H7 (cell line): ENCODE measurements around the gene CA4. TPM values are rescaled to one million over a fixed set of nuclear protein-coding genes. Genes with fewer than 3 reads are reported as not detected.
"Not testable (repeated sequence)": the region's sequence is repeated elsewhere in the genome, so short reads cannot be mapped to it uniquely, and the experiment has no call there.

ENCODE experiments used
- DNase-seq: peaks from one replicate; pipeline ENCODE4 v3.0.0; 2012
- H3K27me3 ChIP-seq: 2 replicates; pipeline ENCODE4 v1.6.0; 2011; ENCODE audit warnings: mild to moderate bottlenecking, low read length; ENCODE audit not compliant: control insufficient read depth, insufficient read depth
- H3K36me3 ChIP-seq: replicated peaks from 2 replicates; pipeline ENCODE4 v1.5.1; 2011; ENCODE audit warnings: low read length; ENCODE audit not compliant: control insufficient read depth, insufficient read depth
- H3K4me3 ChIP-seq: 2 replicates; pipeline ENCODE4 v1.5.1; 2011; ENCODE audit warnings: low read depth, mild to moderate bottlenecking, control low read depth, low read length, moderate library complexity; ENCODE audit not compliant: insufficient read depth
- total RNA-seq: library from RNA; depleted of rRNA; stranded (reverse); fragments of >200 nt; shearing (Covaris generic); gene quantifications from 2 replicates; pipeline ENCODE4 v1.2.3, GENCODE V29; 2014

CA4 gene
- total RNA-seq, 1 experiment from 2014 or later, result 0.69 TPM

- no peaks in the 10 kb centered on the region for H3K27me3 ChIP-seq
- H3K36me3 ChIP-seq, result no peaks in the 10 kb centered on the region
- DNase-seq, result no peak
- no peak overlapping the region for H3K4me3 ChIP-seq
These were observed 20.4 kb downstream of the CA4 start for GRCh38 chr17:60169921-60170817.

GRCh38 chr17:60170835-60171752 lies 21.3 kb downstream of the CA4 start:
- no peak overlapping the region for H3K4me3 ChIP-seq
- no peaks in the 10 kb centered on the region for H3K27me3 ChIP-seq
- H3K36me3 ChIP-seq, result no peaks in the 10 kb centered on the region
- no peak for DNase-seq

GRCh38 chr17:60171753-60172079 lies 21.9 kb downstream of the CA4 start:
- no peak overlapping the region for H3K4me3 ChIP-seq
- no peaks in the 10 kb centered on the region for H3K27me3 ChIP-seq
- H3K36me3 ChIP-seq, result no peaks in the 10 kb centered on the region
- DNase-seq, result no peak

- peaks cover 2% of the 10 kb centered on the region for H3K36me3 ChIP-seq
- H3K27me3 ChIP-seq, result no peaks in the 10 kb centered on the region
- H3K4me3 ChIP-seq, result no peak overlapping the region
- DNase-seq, result no peak
These were observed 23.6 kb downstream of the CA4 start for GRCh38 chr17:60173304-60173819.

- Histone ChIP-seq H3K36me3 (peaks cover 4% of the 10 kb centered on the region), H3K4me3 (no peak overlapping the region), H3K27me3 (no peaks in the 10 kb centered on the region)
- no peak for DNase-seq
These were observed 24.3 kb downstream of the CA4 start for GRCh38 chr17:60174035-60174434.

- not testable (repeated sequence) for H3K27me3 ChIP-seq, DNase-seq, H3K36me3 ChIP-seq, H3K4me3 ChIP-seq
These were observed 25.0 kb downstream of the CA4 start for GRCh38 chr17:60174767-60175166.

GRCh38 chr17:60176763-60177162 lies 27.0 kb downstream of the CA4 start:
- not testable (repeated sequence) for DNase-seq, H3K27me3 ChIP-seq

GRCh38 chr17:60178180-60178579 lies 28.4 kb downstream of the CA4 start:
- H3K4me3 ChIP-seq, DNase-seq, H3K36me3 ChIP-seq, H3K27me3 ChIP-seq: not testable (repeated sequence)

More at GRCh38 chr17:60176763-60177162, 27.0 kb downstream of the CA4 start:
- not testable (repeated sequence) for H3K4me3 ChIP-seq, H3K36me3 ChIP-seq

- H3K4me3 ChIP-seq, DNase-seq, H3K27me3 ChIP-seq: not testable (repeated sequence)
- peaks cover 16% of the 10 kb centered on the region for H3K36me3 ChIP-seq
These were observed 30.6 kb downstream of the CA4 start for GRCh38 chr17:60180380-60180779.

GRCh38 chr17:60186372-60186771 lies 36.6 kb downstream of the CA4 start:
- not testable (repeated sequence) for H3K27me3 ChIP-seq, DNase-seq, H3K4me3 ChIP-seq
- H3K36me3 ChIP-seq, result peaks cover 13% of the 10 kb centered on the region

GRCh38 chr17:60186846-60187745 lies 37.3 kb downstream of the CA4 start:
- H3K36me3 ChIP-seq, result peaks cover 15% of the 10 kb centered on the region
- not testable (repeated sequence) for H3K4me3 ChIP-seq, H3K27me3 ChIP-seq, DNase-seq

- no peak overlapping the region for H3K4me3 ChIP-seq
- peaks cover 13% of the 10 kb centered on the region for H3K36me3 ChIP-seq
- H3K27me3 ChIP-seq, result no peaks in the 10 kb centered on the region
- DNase-seq, result no peak
These were observed 39.0 kb downstream of the CA4 start for GRCh38 chr17:60188759-60189158.

GRCh38 chr17:60190032-60190431 lies 40.3 kb downstream of the CA4 start:
- DNase-seq, H3K36me3 ChIP-seq, H3K4me3 ChIP-seq, H3K27me3 ChIP-seq: not testable (repeated sequence)

- peaks cover 11% of the 10 kb centered on the region for H3K36me3 ChIP-seq
- H3K27me3 ChIP-seq, H3K4me3 ChIP-seq, DNase-seq: not testable (repeated sequence)
These were observed 43.3 kb downstream of the CA4 start for GRCh38 chr17:60193032-60193431.
